Astrocyte (in vitro differentiated cells and primary cell): ENCODE measurements around the gene PFKFB2.

Experiments used
- EZH2 ChIP-seq: IDR thresholded peaks from 2 replicates; pipeline ENCODE4 v1.6.1; 2012; ENCODE audit warnings: mild to moderate bottlenecking, low read length, inconsistent platforms; ENCODE audit not compliant: insufficient read depth
- TF ChIP-seq, protein P1 (sequence below): IDR thresholded peaks from 2 replicates; pipeline ENCODE4 v1.5.1; 2011; ENCODE audit warnings: low read depth, mild to moderate bottlenecking, inconsistent platforms, low read length, moderate library complexity; ENCODE audit not compliant: insufficient read depth

DNA sequence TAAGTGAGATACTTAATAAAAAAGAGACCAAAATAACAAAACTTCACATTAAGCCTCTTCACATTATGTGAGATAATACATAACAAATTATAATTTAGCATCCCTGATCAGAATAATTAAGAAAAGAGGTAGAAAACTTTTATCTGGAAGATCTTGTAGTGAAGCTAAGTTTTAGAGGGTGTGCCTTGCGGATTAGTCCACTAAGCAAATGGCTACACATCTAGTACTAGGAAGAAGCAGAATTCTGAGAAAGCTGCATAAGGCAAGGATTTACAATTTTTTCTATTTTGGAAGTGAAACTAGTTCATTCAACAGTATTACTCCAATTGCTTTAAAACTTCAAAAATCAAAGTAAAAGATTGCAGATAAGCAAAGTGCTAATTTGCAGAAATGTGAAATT is 5.6 kb upstream of the PFKFB2 start:
- TF ChIP-seq, protein P1, sequence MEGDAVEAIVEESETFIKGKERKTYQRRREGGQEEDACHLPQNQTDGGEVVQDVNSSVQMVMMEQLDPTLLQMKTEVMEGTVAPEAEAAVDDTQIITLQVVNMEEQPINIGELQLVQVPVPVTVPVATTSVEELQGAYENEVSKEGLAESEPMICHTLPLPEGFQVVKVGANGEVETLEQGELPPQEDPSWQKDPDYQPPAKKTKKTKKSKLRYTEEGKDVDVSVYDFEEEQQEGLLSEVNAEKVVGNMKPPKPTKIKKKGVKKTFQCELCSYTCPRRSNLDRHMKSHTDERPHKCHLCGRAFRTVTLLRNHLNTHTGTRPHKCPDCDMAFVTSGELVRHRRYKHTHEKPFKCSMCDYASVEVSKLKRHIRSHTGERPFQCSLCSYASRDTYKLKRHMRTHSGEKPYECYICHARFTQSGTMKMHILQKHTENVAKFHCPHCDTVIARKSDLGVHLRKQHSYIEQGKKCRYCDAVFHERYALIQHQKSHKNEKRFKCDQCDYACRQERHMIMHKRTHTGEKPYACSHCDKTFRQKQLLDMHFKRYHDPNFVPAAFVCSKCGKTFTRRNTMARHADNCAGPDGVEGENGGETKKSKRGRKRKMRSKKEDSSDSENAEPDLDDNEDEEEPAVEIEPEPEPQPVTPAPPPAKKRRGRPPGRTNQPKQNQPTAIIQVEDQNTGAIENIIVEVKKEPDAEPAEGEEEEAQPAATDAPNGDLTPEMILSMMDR: no peak
- TF ChIP-seq EZH2: no peak
